Measurements from ENCODE around the gene TMEM163.

Gene TMEM163

DNA sequence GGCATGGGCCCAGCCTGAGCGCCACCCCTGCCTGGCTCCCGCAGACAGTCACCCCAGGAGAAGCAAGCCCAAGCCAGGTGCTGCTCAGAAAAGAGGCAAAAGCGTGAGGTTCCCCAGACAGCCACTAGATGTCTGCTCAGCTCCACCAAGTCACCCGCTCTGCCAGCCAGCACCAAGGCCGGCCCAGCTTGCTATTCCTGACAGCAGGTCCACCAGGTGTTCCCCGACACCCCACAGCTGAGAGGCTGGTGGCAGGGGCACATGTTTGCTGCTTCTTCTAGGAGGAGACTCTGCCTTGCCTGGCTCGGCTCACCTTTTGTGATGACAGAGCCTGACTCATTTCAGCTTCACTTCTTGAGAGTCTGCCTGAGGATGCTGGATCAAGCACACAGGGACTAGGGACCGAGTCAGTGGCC is 258.2 kb downstream of the TMEM163 start:
- in situ Hi-C loops (cut with MboI; ENCODE audit: low sequenced_read_pairs) = no loop called here

DNA sequence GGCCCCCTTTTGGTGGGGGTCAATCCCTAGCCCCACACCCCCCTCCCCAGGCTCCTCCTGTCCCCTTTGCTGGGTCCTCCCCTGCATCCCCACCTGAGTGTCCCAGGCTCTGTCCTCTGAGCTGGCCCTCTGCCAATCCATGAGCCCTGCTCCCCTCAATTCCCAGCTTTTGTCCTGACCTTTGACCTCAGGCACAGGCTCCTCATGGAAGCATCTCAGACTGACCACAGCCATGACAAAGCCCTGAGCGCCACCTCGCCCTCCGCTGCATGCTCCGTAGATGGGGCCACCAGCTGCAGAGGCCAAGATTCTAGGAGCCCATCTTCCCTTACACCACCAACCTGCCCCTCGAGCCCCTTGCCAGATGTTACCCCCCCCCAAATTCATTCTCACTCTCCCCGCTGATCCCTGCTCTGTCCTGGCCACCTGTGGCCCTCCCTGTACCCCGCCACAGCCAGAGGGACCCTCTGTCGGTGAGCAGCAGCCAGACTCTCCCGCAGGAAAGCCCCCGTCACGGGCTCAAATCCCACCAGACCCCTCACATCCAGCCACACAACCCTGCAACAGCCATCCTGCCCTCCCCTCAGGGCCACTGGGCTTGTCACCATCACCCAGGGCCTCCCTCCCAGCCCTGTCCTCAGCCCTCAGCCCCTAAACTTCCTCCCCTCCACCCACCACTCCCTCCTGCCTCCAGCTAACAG is 258.9 kb downstream of the TMEM163 start:
- in situ Hi-C loops (cut with MboI; ENCODE audit: low sequenced_read_pairs) = no loop called here

DNA sequence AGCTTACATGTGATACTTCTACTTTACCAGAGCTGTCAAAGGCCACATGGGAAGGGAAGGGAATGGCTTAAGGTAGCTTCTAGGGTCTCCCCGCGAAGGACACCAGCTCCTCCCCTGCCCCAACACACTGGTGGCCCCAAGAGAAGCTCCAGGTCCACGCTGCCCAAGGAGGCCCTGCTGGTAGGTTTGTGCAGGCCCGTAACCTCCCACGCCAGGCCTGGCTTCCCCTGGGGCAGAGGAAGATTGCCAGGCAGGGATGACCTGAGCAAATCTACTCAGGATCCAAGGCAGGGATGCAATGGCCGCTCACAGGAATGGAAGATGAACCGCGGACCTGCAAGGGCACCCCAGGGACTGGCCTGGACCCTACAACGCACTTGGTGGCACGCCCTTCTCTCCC is 259.9 kb downstream of the TMEM163 start:
- in situ Hi-C loops (cut with MboI; ENCODE audit: low sequenced_read_pairs) = no loop called here

DNA sequence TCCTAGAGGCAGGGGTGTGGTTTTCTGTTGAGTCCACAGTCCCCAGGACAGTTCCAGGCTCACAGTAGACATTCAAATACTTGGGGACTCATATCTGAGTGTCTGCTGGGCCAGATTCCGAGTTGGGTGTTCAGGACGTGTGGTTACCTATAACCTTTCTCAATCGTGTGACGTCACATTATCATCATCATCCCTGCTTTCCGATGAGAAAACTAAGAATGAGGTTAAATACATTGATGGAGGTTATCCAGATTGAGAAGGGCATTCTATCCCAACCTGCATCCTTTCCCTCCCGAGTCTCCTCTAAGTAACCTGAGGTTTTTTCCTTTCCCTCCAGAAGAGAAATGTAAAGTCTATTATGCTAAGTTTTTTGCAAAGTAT is 260.3 kb downstream of the TMEM163 start:
- in situ Hi-C loops (cut with MboI; ENCODE audit: low sequenced_read_pairs) = no loop called here

DNA sequence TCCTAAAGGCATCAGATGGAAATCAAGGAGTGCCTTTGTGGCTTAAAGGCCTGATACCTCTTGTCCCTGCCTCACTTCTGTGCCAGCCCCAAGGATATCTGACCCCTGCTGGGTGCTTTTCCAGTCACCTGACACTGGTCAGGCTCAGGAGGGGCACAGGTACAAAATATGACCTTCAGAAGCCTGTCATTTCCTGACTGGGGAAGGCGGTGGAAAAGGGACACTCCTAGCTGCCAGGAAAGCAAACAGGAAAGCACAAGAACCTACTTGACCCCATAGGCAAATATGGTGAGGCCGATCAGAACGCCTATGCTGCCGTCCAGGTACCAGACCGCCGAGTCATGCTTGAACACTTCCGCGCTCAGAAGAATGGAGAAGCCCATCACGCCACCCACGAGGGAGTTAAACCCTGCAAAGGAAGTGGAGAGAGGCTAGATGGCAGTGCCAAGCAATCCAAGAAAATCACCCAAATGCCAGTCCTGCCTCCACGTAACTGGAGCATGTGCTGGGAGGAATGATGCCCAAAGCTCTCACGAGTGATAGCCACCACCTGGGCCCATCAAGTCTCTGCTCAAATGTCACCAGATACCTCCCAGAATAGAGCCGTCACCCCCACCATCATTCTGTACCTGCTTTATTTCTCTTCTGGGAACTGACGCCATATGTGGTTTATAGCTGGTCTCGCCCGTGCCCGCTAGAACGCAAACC is 260.9 kb downstream of the TMEM163 start:
- in situ Hi-C loops (cut with MboI; ENCODE audit: low sequenced_read_pairs) = no loop called here

DNA sequence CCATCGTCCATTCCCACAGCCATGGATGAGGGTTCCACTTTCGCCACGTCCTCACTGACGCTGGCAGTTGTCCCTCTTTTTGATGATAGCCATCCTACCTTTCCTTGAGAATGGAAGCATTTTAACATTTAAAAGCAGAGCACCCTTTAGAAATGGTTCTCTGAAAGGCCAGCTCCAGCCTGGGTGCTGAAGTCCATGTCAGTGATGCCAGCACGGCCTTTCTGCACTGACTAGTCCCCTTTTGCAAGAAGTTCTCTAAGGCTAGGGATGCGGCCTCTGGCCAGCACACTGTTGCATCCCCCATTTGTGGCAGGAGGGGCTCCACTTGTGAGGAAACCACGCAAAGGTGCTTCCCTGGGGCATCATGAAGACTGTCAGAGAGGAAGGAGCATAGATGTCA is 261.4 kb downstream of the TMEM163 start:
- in situ Hi-C loops (cut with MboI; ENCODE audit: low sequenced_read_pairs) = no loop called here

DNA sequence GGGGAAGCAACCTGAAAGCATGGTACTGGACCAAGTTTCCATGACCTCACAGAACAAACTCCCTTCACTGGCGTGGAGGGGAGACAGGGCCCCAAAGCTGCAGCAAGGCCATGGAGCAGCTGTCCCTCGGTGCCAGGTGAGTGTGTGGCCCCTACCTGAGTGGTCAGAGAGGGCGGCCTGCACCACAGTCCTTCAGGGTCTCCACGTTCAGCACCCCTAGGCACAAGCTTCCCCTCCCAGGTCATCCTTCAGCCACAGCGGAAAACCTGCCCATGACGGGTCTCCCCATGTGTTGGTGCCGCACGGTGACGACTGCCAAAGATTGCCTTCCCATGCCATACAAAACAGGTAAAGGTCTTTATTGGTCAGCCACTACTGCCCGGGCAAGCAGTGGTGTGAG is 263.4 kb downstream of the TMEM163 start:
- in situ Hi-C loops (cut with MboI; ENCODE audit: low sequenced_read_pairs) = no loop called here

DNA sequence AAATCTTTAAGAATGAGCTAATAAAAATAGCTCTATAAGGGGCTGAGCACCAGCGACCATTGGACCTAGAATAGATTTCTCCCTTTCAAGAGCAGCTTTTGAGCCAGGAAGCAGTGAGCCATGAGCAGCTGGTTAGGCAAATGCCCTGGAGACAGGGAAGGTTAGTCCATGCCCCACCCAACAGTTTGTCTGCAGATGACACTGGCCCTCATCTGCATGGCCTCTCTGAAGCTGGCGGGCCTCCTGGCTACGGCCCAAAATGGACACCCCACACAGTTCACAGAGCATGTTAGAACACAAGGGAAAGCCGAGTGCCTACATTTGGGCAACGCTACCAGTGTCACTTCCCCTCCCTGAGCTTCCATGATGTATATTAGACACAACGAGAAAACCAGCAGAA is 263.9 kb downstream of the TMEM163 start:
- in situ Hi-C loops (cut with MboI; ENCODE audit: low sequenced_read_pairs) = no loop called here

DNA sequence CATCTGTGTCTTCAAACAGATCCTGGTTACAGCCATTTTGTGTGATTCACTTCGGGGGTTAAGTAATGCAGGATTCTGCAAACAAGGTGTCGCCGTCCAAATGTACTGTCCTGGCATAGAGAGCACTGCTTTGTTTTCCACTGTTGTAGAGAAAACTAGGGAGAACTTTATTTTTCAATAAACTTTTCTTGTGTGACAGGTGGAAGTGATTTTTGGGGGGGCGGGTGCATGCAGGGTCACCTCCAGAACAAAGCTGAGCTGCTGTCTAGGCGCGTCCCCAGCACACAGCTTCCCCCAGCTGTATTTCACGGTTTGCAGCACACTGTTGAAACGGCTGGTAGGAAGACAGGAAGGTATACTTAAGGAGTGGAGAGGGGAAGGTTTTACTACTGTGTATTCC is 264.4 kb downstream of the TMEM163 start:
- in situ Hi-C loops (cut with MboI; ENCODE audit: low sequenced_read_pairs) = no loop called here

DNA sequence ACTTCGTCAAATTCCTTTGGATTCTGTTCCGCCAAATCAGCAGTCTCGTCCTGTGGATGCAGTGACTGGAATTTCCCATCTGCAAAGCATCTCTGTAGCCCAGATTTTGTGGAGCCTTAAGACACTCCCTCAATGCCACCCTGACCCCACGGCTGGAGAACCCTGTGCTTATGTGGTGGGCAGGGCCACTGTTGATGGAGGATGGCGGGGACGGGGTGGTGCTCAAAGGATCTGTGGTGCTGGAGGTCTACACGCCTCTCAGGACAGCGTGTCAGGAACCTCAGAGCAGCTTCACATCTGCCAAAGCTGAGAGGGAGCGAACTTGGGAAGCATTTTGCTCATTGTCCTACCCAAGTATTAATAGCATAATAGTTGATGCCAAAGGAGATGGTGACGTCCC is 264.8 kb downstream of the TMEM163 start:
- in situ Hi-C loops (cut with MboI; ENCODE audit: low sequenced_read_pairs) = no loop called here

DNA sequence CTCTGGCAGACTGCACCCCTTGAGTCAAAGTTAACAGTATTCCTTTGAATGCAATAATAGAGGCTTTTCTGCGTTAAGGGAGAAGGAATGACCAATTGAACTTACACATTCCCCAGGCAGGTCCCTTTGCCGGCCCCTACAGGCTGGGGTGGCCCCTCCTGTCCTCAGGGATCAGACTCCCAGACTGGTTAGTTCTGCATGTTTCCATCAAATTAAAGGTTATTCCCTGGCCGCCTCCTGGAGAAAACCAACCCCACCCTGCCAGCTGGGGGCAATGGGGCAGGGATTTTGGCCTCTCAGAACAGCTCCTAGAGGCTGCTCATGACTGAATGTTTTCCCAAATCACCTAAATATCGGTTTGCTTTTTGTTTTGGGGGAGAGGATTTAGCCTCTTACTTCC is 265.3 kb downstream of the TMEM163 start:
- in situ Hi-C loops (cut with MboI; ENCODE audit: low sequenced_read_pairs) = no loop called here

DNA sequence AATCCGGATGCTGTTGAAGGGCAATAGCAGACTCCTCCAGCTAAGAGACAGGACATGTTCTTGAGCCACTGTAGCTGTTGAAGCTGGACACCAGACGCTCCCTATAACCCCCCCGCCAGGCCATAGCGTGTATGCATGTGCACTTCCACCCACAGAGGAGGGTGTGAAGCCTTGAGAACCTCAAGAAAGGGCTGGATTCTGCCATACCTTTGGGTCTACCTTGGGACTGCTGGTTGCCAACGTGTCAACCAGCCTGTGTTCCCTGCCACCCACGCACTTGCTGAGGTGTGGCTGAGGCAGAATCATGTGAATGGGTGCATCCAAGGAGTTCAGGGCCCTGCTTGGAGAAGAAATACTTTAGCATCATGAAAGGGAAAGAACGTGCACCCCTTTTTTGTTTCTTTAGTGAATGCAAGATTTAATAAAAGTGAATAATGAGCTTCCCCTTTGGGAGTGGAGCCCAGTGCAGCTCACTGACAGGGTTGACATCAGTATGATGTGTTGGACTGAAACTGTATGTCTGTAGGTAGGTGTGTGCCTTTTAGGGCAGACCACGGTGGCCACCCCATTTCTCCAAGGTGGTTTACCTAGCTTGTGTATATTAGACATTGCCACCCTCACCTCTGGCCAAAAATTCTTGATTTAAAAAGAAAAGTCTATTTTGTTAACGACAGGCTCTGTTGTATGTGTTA is 266.6 kb downstream of the TMEM163 start:
- in situ Hi-C loops (cut with MboI; ENCODE audit: low sequenced_read_pairs) = no loop called here

DNA sequence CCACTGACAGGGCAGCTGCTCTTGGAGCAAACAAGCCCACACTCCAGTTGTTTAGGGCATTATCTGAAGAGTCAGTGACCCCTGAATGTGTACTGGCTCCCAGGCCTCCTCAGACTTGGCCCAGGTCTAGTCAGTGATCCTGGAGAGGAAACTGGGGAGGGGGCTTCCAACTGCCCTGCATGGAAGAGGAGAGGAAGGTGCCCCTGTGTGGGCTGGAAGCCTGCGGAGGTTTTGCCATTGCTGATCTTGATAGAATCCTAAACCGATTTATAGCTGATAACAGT is 267.5 kb downstream of the TMEM163 start:
- in situ Hi-C loops (cut with MboI; ENCODE audit: low sequenced_read_pairs) = no loop called here

DNA sequence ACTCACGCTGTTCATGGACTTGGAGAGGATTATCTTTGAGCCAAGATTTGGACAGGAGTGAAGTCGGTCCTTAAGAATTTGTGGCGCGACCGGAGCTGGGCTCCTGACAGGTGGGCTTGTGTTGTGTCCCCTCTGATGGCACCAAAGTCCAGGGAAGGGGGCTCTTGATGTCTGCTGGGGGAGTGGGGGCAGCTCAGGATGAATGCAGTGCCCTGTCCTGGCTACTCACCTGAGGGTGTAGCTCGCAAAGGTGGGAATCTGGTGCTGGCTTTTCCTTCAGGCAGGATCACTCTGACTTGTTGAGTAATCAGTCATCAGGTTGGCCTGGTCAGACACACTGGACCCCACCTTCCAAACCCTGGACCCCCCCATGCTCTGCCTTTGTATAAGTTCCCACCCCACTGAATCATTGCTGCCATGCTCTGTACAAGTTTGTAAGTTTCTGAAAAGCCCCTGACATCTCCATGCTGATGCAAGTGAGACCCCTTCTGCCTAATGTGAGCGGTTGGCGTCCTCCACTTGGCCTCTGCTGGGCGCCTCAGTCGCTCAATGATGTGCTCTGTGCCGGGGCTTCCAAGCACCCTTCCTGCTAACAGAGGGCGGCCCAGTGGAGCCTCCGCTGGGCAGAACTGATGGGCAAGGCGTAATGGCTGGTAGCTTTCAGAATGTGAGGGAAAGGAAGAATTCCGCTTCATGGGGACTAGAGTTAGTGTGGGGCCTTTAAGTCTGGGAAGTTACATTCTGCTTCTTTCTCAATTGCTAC is 268.9 kb downstream of the TMEM163 start:
- in situ Hi-C loops (cut with MboI; ENCODE audit: low sequenced_read_pairs) = no loop called here

DNA sequence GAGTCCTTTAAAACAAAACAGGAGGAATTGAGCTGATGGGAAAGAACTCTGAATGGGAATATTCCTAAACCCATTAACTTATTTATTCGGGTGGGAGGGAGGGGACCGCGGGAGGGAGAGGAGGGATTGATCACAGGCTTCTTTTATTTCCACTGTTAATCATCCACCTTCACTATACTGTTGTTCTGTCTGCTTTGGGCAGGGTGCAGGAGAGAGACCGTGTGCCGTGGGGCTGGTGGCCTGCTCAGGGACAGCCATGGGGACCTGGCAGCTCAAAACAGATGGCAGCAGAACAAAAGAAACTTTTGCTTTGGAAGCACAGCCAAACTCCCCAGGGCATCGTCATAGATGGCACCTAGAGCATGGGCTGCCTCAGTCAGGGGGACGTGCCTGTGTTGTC is 269.6 kb downstream of the TMEM163 start:
- in situ Hi-C loops (cut with MboI; ENCODE audit: low sequenced_read_pairs) = no loop called here

DNA sequence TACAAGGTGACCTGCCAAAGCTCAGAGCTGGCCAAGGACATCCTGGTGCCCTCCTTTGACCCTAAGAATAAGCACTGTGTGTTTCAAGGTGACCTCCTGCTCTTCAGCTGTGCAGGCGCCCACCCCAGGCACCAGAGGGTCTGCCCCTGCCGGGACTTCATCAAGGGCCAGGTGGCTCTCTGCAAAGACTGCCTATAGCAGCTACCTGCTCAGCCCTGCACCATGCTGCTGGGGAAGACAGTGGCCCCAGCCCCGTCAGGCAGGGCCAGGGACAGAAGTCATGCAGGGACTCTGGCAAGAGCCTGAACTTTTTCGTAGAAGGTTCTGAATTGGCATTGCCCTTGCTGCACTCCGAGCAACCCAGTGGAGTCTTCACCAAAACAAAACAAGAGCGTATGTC is 270.1 kb downstream of the TMEM163 start:
- in situ Hi-C loops (cut with MboI; ENCODE audit: low sequenced_read_pairs) = no loop called here

DNA sequence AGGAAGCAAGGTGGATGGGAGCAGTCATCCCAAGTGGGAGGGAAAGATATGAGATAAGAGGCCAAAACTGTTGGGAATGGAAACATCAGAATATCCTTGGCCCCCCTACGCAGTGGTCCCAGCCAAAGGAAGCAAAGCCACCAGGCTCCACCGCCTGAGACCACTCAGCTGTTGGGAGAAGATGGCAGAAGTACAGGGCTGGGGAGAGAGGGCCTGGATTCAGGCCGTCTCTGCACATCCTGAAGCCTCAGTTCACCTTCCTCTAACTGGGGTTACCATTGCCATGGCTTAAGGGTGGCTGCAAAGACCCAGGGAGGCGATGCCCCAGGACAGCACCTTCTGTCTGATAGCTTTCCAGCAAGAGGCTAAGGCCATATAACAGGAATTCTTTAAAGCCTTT is 271.1 kb downstream of the TMEM163 start:
- in situ Hi-C loops (cut with MboI; ENCODE audit: low sequenced_read_pairs) = no loop called here

DNA sequence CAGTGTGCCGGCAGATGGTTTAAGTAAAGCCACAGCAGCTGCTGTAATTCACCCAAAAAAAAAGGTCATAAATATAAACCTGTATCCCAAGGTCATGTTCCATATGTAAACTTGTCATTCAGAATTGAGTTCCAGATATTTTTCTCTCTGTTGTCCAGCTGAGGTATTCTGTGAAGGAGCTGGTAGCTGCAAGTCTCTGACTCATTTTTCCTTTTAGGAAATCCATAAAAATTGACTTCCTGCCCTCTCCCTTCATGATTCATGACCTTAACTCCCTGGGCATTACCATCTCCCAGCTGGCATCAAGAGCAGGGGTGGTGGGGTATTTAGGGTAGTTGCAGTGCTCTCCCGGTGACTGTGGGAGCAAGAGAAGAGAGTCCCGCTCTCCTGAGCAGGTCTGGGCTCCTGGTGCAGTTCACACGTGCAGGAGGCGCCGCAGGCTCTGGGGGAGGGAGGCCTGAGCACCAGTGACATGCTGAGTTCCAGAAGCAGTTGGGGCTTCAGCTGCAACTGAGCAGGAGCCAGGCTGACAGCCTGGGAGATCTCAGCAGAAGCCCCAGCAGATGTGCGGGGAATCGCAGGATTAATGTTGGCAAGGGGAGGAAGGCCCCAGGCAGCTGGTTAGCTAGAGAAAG is 272.3 kb downstream of the TMEM163 start:
- in situ Hi-C loops (cut with MboI; ENCODE audit: low sequenced_read_pairs) = no loop called here

DNA sequence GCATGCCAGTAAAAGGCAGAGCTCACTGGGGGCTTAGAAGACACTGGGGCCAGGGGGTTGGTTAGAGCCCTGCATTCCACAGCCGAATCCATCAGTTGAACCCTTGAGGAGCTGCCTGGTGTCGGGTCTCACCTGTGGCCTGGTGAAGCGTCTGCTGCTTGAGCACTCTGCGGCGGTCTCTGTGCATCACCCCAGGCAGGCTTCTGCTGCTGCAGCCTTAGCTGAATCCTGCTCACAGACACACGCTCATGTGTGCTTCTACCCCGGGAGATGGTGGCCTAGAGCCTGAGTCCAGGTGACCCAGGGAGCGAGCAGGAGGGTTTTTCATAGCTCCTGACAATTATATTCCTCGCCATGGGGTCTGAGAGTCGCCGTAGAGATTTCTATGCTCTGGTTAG is 272.8 kb downstream of the TMEM163 start:
- in situ Hi-C loops (cut with MboI; ENCODE audit: low sequenced_read_pairs) = no loop called here

DNA sequence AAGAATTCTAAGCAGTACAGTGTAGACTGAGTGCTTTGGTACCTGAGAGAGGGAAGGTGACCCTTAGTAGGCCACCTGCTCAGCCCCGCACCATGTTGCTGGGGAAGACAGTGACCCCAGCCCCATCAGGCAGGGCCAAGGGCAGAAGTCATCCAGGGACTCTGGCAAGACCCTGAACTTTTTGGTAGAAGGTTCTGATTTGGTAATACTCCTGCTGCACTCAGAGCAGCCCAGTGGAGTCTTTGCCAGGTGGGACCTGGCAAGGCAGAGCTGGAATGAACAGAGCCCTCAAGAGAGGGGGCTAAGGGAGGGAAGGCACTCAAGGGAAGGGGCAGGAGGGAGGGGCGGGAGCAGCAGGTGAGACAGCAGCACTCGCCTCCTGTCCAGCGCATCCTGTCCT is 273.7 kb downstream of the TMEM163 start:
- in situ Hi-C loops (cut with MboI; ENCODE audit: low sequenced_read_pairs) = no loop called here

DNA sequence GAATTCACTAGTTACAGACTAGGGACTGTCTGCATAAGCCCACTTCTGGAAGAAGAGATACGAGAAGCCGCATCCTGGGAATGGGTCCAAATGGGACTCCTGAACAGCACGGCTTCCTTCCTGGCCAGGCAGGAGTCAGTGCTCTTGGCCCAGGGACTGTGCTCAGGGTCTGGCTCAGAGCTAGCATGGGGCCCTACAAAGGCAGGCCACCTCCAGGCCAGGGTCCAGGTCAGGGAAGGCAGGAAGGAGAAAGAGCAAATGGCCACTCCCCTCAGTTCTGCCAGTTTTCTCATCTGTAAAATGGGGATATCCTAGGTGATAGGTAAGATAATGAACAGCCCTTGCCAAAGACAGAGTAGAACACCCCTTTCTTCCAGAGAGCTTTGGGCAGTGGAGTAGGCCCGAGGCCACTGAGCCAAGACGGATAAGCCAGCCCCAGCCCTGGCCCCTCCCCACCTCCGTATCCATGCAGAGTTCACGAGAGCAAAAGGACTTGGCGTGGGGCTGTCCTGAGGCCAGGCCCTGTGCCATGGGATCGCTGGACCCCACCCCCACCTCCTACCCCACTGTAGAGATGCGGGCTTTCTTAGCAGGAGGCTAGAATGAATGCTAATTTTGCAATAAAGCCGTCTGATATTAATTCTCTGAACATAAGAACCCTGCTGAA is 274.9 kb downstream of the TMEM163 start:
- in situ Hi-C loops (cut with MboI; ENCODE audit: low sequenced_read_pairs) = no loop called here
